Measurements from ENCODE around the gene DGKH.

Gene DGKH

GRCh38 chr13:42099962-42100675, 51.7 kb downstream of the DGKH start:
- TF ChIP-seq EP300 (IDR thresholded peaks at IDR 0.05; ENCODE audit: borderline replicate concordance) (no peak), FOXM1 (IDR thresholded peaks at IDR 0.05; ENCODE audit: borderline replicate concordance, low read depth) (no peak), TEAD4 (IDR thresholded peaks at IDR 0.05) (no peak), CREB1 (IDR thresholded peaks at IDR 0.05; ENCODE audit: low read depth) (no peak), NFIC (IDR thresholded peaks at IDR 0.05) (no peak), MAX (IDR thresholded peaks at IDR 0.05) (no peak), YY1 (IDR thresholded peaks at IDR 0.05; ENCODE audit: low read depth) (no peak), TCF12 (IDR thresholded peaks at IDR 0.05; ENCODE audit: low read depth) (no peak), CEBPB (IDR thresholded peaks at IDR 0.05) (no peak), ZBTB7A (IDR thresholded peaks at IDR 0.05; ENCODE audit: low read depth) (no peak), EGR1 (IDR thresholded peaks at IDR 0.05) (no peak), USF1 (IDR thresholded peaks at IDR 0.05) (no peak), TAF1 (IDR thresholded peaks at IDR 0.05; ENCODE audit: low read depth) (no peak), RAD21 (IDR thresholded peaks at IDR 0.05; ENCODE audit: low read depth) (no peak), REST (IDR thresholded peaks at IDR 0.05; ENCODE audit: low read depth) (no peak)

GRCh38 chr13:42100960-42101359, 52.5 kb downstream of the DGKH start:
- no peak for TF ChIP-seq EP300 (IDR thresholded peaks at IDR 0.05; ENCODE audit: borderline replicate concordance)
- TF ChIP-seq REST (IDR thresholded peaks at IDR 0.05; ENCODE audit: low read depth), result no peak
- TF ChIP-seq EGR1 (IDR thresholded peaks at IDR 0.05), result no peak
- TF ChIP-seq RAD21 (IDR thresholded peaks at IDR 0.05; ENCODE audit: low read depth), result no peak

- no peak for TF ChIP-seq USF1 (IDR thresholded peaks at IDR 0.05)
- no peak for TF ChIP-seq CREB1 (IDR thresholded peaks at IDR 0.05; ENCODE audit: low read depth)
- peak; percentile 69 for TF ChIP-seq NFIC (IDR thresholded peaks at IDR 0.05)
- peak; percentile 55 for TF ChIP-seq TEAD4 (IDR thresholded peaks at IDR 0.05)
- no peak for TF ChIP-seq REST (IDR thresholded peaks at IDR 0.05; ENCODE audit: low read depth)
- no peak for TF ChIP-seq YY1 (IDR thresholded peaks at IDR 0.05; ENCODE audit: low read depth)
- TF ChIP-seq TCF12 (IDR thresholded peaks at IDR 0.05; ENCODE audit: low read depth), result peak; percentile 98
- TF ChIP-seq ZBTB7A (IDR thresholded peaks at IDR 0.05; ENCODE audit: low read depth), result no peak
- no peak for TF ChIP-seq TAF1 (IDR thresholded peaks at IDR 0.05; ENCODE audit: low read depth)
- 0 out of 2 replicates have a peak, but pooled peaks have one; percentile 37 for TF ChIP-seq CEBPB (IDR thresholded peaks at IDR 0.05)
- 0 out of 2 replicates have a peak, but pooled peaks have one; percentile 62 for TF ChIP-seq FOXM1 (IDR thresholded peaks at IDR 0.05; ENCODE audit: borderline replicate concordance, low read depth)
- 0 out of 2 replicates have a peak, but pooled peaks have one; percentile 13 for TF ChIP-seq RAD21 (IDR thresholded peaks at IDR 0.05; ENCODE audit: low read depth)
- TF ChIP-seq EP300 (IDR thresholded peaks at IDR 0.05; ENCODE audit: borderline replicate concordance), result peak; percentile 78; the same call in 1 of the 2 replicates
- no peak for TF ChIP-seq EGR1 (IDR thresholded peaks at IDR 0.05)
- peak; percentile 40 for TF ChIP-seq MAX (IDR thresholded peaks at IDR 0.05)
Observed at GRCh38 chr13:42101821-42102585, 53.6 kb downstream of the DGKH start.

All from Ishikawa (cell line).